ENCODE results near the gene TSPAN7.

Gene TSPAN7

GRCh38 chrX:38595801-38596200, 34.5 kb downstream of the TSPAN7 start:
- no peak for DNase-seq

GRCh38 chrX:38596939-38597338, 35.6 kb downstream of the TSPAN7 start:
- no peak for DNase-seq

GRCh38 chrX:38599796-38600755, 38.7 kb downstream of the TSPAN7 start:
- no peak for DNase-seq

- DNase-seq = no peak
Observed at GRCh38 chrX:38601866-38602265, 40.5 kb downstream of the TSPAN7 start.

GRCh38 chrX:38606821-38607220, 45.5 kb downstream of the TSPAN7 start:
- peak; percentile 6 for DNase-seq

GRCh38 chrX:38607976-38608375, 46.6 kb downstream of the TSPAN7 start:
- peak; percentile 76 to 79 for DNase-seq

- no peak for DNase-seq
Observed at GRCh38 chrX:38610849-38611248, 49.5 kb downstream of the TSPAN7 start.

- peak; percentile 49 for DNase-seq
Observed at GRCh38 chrX:38612281-38612680, 50.9 kb downstream of the TSPAN7 start.

- DNase-seq = no peak
Observed at GRCh38 chrX:38614485-38614884, 53.1 kb downstream of the TSPAN7 start.

GRCh38 chrX:38616904-38617303, 55.6 kb downstream of the TSPAN7 start:
- DNase-seq = no peak

GRCh38 chrX:38618180-38618579, 56.8 kb downstream of the TSPAN7 start:
- peak; percentile 59 to 74 for DNase-seq

- no peak for DNase-seq
Observed at GRCh38 chrX:38620623-38621022, 59.3 kb downstream of the TSPAN7 start.

- no peak for DNase-seq
Observed at GRCh38 chrX:38626296-38626695, 65.0 kb downstream of the TSPAN7 start.

GRCh38 chrX:38627683-38628082, 66.3 kb downstream of the TSPAN7 start:
- peak; percentile 66 to 69 for DNase-seq

GRCh38 chrX:38628587-38628986, 67.2 kb downstream of the TSPAN7 start:
- no peak for DNase-seq

GRCh38 chrX:38632516-38632915, 71.2 kb downstream of the TSPAN7 start:
- DNase-seq = no peak

GRCh38 chrX:38634665-38635064, 73.3 kb downstream of the TSPAN7 start:
- DNase-seq = no peak

GRCh38 chrX:38636949-38637819, 75.8 kb downstream of the TSPAN7 start:
- no peak for DNase-seq

GRCh38 chrX:38638952-38639529, 77.7 kb downstream of the TSPAN7 start:
- no peak for DNase-seq

- DNase-seq = no peak
Observed at GRCh38 chrX:38639730-38640129, 78.4 kb downstream of the TSPAN7 start.

- DNase-seq = no peak
Observed at GRCh38 chrX:38641197-38641596, 79.9 kb downstream of the TSPAN7 start.

- no peak for DNase-seq
Observed at GRCh38 chrX:38643903-38644302, 82.6 kb downstream of the TSPAN7 start.

- no peak for DNase-seq
Observed at GRCh38 chrX:38646129-38646528, 84.8 kb downstream of the TSPAN7 start.

Data from Kasumi-1 (cell line).